H1 (cell line): ENCODE data around the gene ENPP6. TPM values are rescaled to one million over a fixed set of nuclear protein-coding genes. Genes with fewer than 3 reads are reported as not detected.

Experiments
- CTCF ChIA-PET: fragments of 300-600 bp; sonication (Branson Sonifier 250); formaldehyde crosslinking; loops from one replicate; lab custom pipeline; 2021; ENCODE audit not compliant: partially characterized antibody; lab: Charles Lee
- POLR2A ChIA-PET: fragments of 300-600 bp; sonication (Branson Sonifier 250); formaldehyde crosslinking; loops from one replicate; lab custom pipeline; 2021; ENCODE audit warnings: inconsistent platforms; ENCODE audit not compliant: partially characterized antibody; lab: Charles Lee
- DNase-seq, 2 experiments: peaks; one replicate each; pipeline versions ENCODE4 v3.0.0 to v3.0.0-alpha.2; 2010 to 2022; ENCODE audit warnings: low spot score in 2 of 2, low read depth in 1 of 2, mixed read lengths in 1 of 2
- FAIRE-seq: peaks from 2 replicates; lab custom pipeline; 2011; peaks lifted over from hg19 to GRCh38; lab: Jason Lieb, UNC
- H2AFZ ChIP-seq: 2 replicates; pipeline ENCODE4 v1.8.1; 2012; ENCODE audit warnings: low read length, inconsistent platforms
- H2AK5ac ChIP-seq: 2 replicates; pipeline ENCODE4 v1.6.1; 2013; ENCODE audit warnings: low read depth, low read length
- H2BK120ac ChIP-seq: replicated peaks from 2 replicates; pipeline ENCODE3; 2013; ENCODE audit warnings: low read depth, low read length, inconsistent platforms
- H2BK12ac ChIP-seq: 2 replicates; pipeline ENCODE4 v1.6.1; 2013; ENCODE audit warnings: low read depth, low read length
- H2BK15ac ChIP-seq: 2 replicates; pipeline ENCODE4 v1.6.1; 2013; ENCODE audit warnings: low read length
- H2BK20ac ChIP-seq: 2 replicates; pipeline ENCODE4 v1.6.1; 2013; ENCODE audit warnings: low read length
- H2BK5ac ChIP-seq: 2 replicates; pipeline ENCODE4 v1.6.1; 2013; ENCODE audit warnings: low read depth, low read length
- H3K14ac ChIP-seq: 2 replicates; pipeline ENCODE4 v1.6.1; 2013; ENCODE audit warnings: inconsistent platforms; ENCODE audit not compliant: insufficient read length
- H3K18ac ChIP-seq: 2 replicates; pipeline ENCODE4 v1.6.1; 2013; ENCODE audit warnings: low read length; ENCODE audit errors: extremely low read depth
- H3K23ac ChIP-seq: 2 replicates; pipeline ENCODE4 v1.6.1; 2013; ENCODE audit warnings: inconsistent platforms; ENCODE audit not compliant: insufficient read length
- H3K23me2 ChIP-seq: 2 replicates; pipeline ENCODE4 v1.6.1; 2013; ENCODE audit warnings: low read depth, low read length
- H3K27ac ChIP-seq: 2 replicates; pipeline ENCODE4 v1.6.1; 2011; ENCODE audit warnings: low read depth, low read length, inconsistent platforms
- H3K27me3 ChIP-seq, 4 experiments: replicated peaks in 1 of 4; 1 replicate in 1 of 4; 2 replicates in 3 of 4; pipeline versions ENCODE4 v1.6.1 to v1.8.1; 2011 to 2013; ENCODE audit warnings: low read length in 3 of 4, mild to moderate bottlenecking in 3 of 4, inconsistent platforms in 2 of 4, mixed read lengths in 2 of 4, moderate library complexity in 1 of 4; ENCODE audit not compliant: control insufficient read depth in 3 of 4, insufficient read depth in 3 of 4; ENCODE audit errors: extremely low read depth in 1 of 4
- H3K36me3 ChIP-seq, 4 experiments: 2 replicates each; pipeline versions ENCODE4 v1.6.1 to v1.8.1; 2011 to 2013; ENCODE audit warnings: mild to moderate bottlenecking in 4 of 4, low read length in 3 of 4, moderate library complexity in 2 of 4, control low read depth in 1 of 4, inconsistent platforms in 1 of 4; ENCODE audit not compliant: insufficient read depth in 4 of 4, control insufficient read depth in 2 of 4
- H3K4ac ChIP-seq: replicated peaks from 2 replicates; pipeline ENCODE3; 2013; ENCODE audit warnings: low read length, low read depth, mixed read lengths, inconsistent platforms; ENCODE audit not compliant: insufficient read length
- H3K4me1 ChIP-seq, 4 experiments: replicated peaks in 1 of 4; 1 replicate in 1 of 4; 2 replicates in 3 of 4; pipeline versions ENCODE4 v1.6.1 to v1.8.1; 2011 to 2013; ENCODE audit warnings: low read length in 3 of 4, inconsistent platforms in 2 of 4, mixed read lengths in 1 of 4; ENCODE audit not compliant: insufficient read depth in 4 of 4, control insufficient read depth in 3 of 4
- H3K4me2 ChIP-seq, 2 experiments: 2 replicates each; pipeline versions ENCODE4 v1.6.1 to v1.8.1; 2011 to 2013; ENCODE audit warnings: low read depth in 2 of 2, low read length in 2 of 2, control low read depth in 1 of 2, inconsistent platforms in 1 of 2, mild to moderate bottlenecking in 1 of 2; ENCODE audit not compliant: insufficient read depth in 1 of 2
- H3K4me3 ChIP-seq, 4 experiments: fragments of 200-600, 300-600 bp in 1 of 4; sonication (generic), shearing (Covaris generic), sonication (Bioruptor Twin) in 1 of 4; 2 replicates each; pipeline versions ENCODE4 v1.5.1 to v1.8.1; 2011 to 2016; ENCODE audit warnings: low read length in 4 of 4, low read depth in 3 of 4, control low read depth in 2 of 4, inconsistent platforms in 2 of 4, mild to moderate bottlenecking in 2 of 4, mixed read lengths in 1 of 4, moderate library complexity in 1 of 4; ENCODE audit not compliant: insufficient read depth in 2 of 4; ENCODE audit errors: extremely low read depth in 1 of 4
- H3K56ac ChIP-seq: replicated peaks from 2 replicates; pipeline ENCODE3; 2013; ENCODE audit warnings: low read depth, mild to moderate bottlenecking, mixed read lengths, low read length, inconsistent platforms; ENCODE audit not compliant: insufficient read length
- H3K79me1 ChIP-seq: 2 replicates; pipeline ENCODE4 v1.6.1; 2013; ENCODE audit warnings: low read depth, low read length, control low read depth
- H3K79me2 ChIP-seq, 2 experiments: 2 replicates each; pipeline versions ENCODE4 v1.6.1 to v1.8.1; 2012 to 2013; ENCODE audit warnings: low read length in 2 of 2, mild to moderate bottlenecking in 2 of 2, inconsistent platforms in 1 of 2; ENCODE audit not compliant: insufficient read depth in 2 of 2, control insufficient read depth in 1 of 2
- H3K9ac ChIP-seq, 4 experiments: replicated peaks in 1 of 4; 1 replicate in 1 of 4; 2 replicates in 3 of 4; pipeline versions ENCODE4 v1.6.1 to v1.8.1; 2011 to 2013; ENCODE audit warnings: low read depth in 3 of 4, low read length in 3 of 4, control low read depth in 2 of 4, mild to moderate bottlenecking in 2 of 4, moderate library complexity in 2 of 4, inconsistent platforms in 1 of 4; ENCODE audit errors: extremely low read depth in 1 of 4
- H3K9me3 ChIP-seq, 2 experiments: 2 replicates each; pipeline versions ENCODE4 v1.6.1 to v1.8.1; 2012 to 2013; ENCODE audit warnings: mild to moderate bottlenecking in 2 of 2, moderate library complexity in 2 of 2, control low read depth in 1 of 2, inconsistent platforms in 1 of 2, low read depth in 1 of 2, low read length in 1 of 2, mixed read lengths in 1 of 2; ENCODE audit not compliant: insufficient read depth in 2 of 2
- H4K20me1 ChIP-seq, 2 experiments: replicated peaks in 1 of 2; 2 replicates each; pipeline versions ENCODE3 to v1.8.1; 2011 to 2013; ENCODE audit warnings: inconsistent platforms in 2 of 2, low read length in 2 of 2, mild to moderate bottlenecking in 1 of 2; ENCODE audit not compliant: insufficient read depth in 2 of 2, control insufficient read depth in 1 of 2
- H4K5ac ChIP-seq: 2 replicates; pipeline ENCODE4 v1.6.1; 2013; ENCODE audit warnings: low read length, low read depth, mixed read lengths, inconsistent platforms; ENCODE audit not compliant: insufficient read length
- H4K8ac ChIP-seq: 2 replicates; pipeline ENCODE4 v1.8.0; 2013; ENCODE audit warnings: mild to moderate bottlenecking, moderate library complexity, low read length, inconsistent platforms; ENCODE audit not compliant: insufficient read depth; ENCODE audit errors: extremely low read depth
- H4K91ac ChIP-seq: replicated peaks from 2 replicates; pipeline ENCODE3; 2013; ENCODE audit warnings: low read length, mixed read lengths, inconsistent platforms; ENCODE audit not compliant: insufficient read length
- CREB1 ChIP-seq: IDR thresholded peaks from 2 replicates; pipeline ENCODE4 v1.6.1; 2012; ENCODE audit warnings: inconsistent platforms
- POU5F1 ChIP-seq: IDR thresholded peaks from 2 replicates; pipeline ENCODE4 v1.6.1; 2011; ENCODE audit warnings: low read depth, mild to moderate bottlenecking, low read length, moderate library complexity
- YY1 ChIP-seq: IDR thresholded peaks from 2 replicates; pipeline ENCODE4 v1.6.1; 2011; ENCODE audit warnings: low read depth, mild to moderate bottlenecking, low read length
- ZNF274 ChIP-seq: IDR thresholded peaks from 2 replicates; pipeline ENCODE4 v1.7.0; 2012; ENCODE audit warnings: low read length, borderline replicate concordance; ENCODE audit errors: extremely low read depth
- WGBS, 2 experiments: shearing (Covaris generic) in 1 of 2; methylation state at CpG; one replicate each; pipeline versions ENCODE4 v1.1.6 to v1.1.7; 2013 to 2015; ENCODE audit warnings: low lambda C conversion rate in 2 of 2, mixed read lengths in 2 of 2, inconsistent platforms in 1 of 2, low coverage in 1 of 2, missing lambda C conversion rate in 1 of 2; ENCODE audit not compliant: insufficient replicate concordance in 2 of 2, insufficient coverage in 1 of 2, insufficient read length in 1 of 2; ENCODE audit errors: extremely low coverage in 1 of 2, missing lambda C conversion rate in 1 of 2; 5-methylcytosine and 5-hydroxymethylcytosine counted together
- polyA plus RNA-seq, 7 experiments: library from polyadenylated mRNA; depleted of rRNA in 3 of 7; stranded (reverse) in 5 of 7; unstranded in 2 of 7; fragments of >200 nt in 5 of 7; fragments of 200-250 nt in 2 of 7; gene quantifications; 1 replicate in 5 of 7; 2 replicates in 1 of 7; 4 replicates in 1 of 7; pipeline versions ENCODE4 v1.2.1 to v1.2.3, GENCODE V29; 2011 to 2013; ENCODE audit warnings: missing spikeins in 2 of 7, mixed read lengths in 2 of 7
- total RNA-seq: library from RNA; stranded (reverse); fragmentation: NEBNext Ultra II Directional; extraction: Animal tissue kit (Norgen Biotek cat#: 25700); gene quantifications from 2 replicates; pipeline ENCODE4 v1.2.1, GENCODE V29; 2021
- TF ChIP-seq, protein P1 (sequence below), 3 experiments: IDR thresholded peaks; 1 replicate in 2 of 3; 2 replicates in 1 of 3; pipeline versions ENCODE4 v1.5.1 to v1.6.1; 2011; ENCODE audit warnings: low read length in 3 of 3, mild to moderate bottlenecking in 3 of 3, inconsistent platforms in 2 of 3, low read depth in 1 of 3, moderate library complexity in 1 of 3; ENCODE audit not compliant: insufficient read depth in 1 of 3; ENCODE audit errors: control extremely low read depth in 1 of 3
- TF ChIP-seq, protein P2 (sequence below): IDR thresholded peaks from 2 replicates; pipeline ENCODE4 v1.6.1; 2011; ENCODE audit warnings: low read length, improper control_type of control experiment

Gene ENPP6
- total and polyA plus RNA-seq, 2 of the 8 experiments (the other 6 are each of a cell fraction or from before 2014, with no cell fraction given): 0.11 to 0.20 TPM

DNA sequence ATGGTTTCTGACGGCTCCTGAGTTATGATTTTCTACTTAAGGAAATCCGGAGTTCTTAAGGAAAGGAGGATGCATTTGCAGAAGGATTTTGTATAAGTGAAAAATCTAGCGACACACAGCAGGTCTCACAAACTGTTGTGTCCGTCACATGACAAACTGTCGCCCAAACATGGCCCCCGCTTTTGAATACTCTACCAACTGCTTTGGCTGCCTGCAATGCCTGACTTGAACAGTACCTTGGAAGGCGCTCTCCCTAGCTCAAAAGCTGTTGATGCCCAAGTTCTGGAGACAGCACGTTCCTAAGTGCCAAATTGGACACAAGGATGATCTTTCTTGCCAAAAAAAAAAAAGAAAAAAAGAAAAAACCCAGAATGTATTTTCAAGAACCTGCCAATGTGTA lies 103.2 kb downstream of the ENPP6 start:
- H2BK120ac ChIP-seq: no peak overlapping the region
- no peak overlapping the region for H2AK5ac ChIP-seq
- H2BK5ac ChIP-seq: no peak overlapping the region
- H3K4me2 ChIP-seq: no peak overlapping the region
- ChIA-PET CTCF (interaction anchor here (0.8 to 9.2 kb wide), 3 partner anchors 15 to 274 kb away, joined by 4 to 87 read pairs (median 4); no protein-coding TSS in a partner anchor), POLR2A (no interaction called here)
- no peak overlapping the region for H4K8ac ChIP-seq
- no peak overlapping the region for H3K23ac ChIP-seq
- no peak overlapping the region for H2BK12ac ChIP-seq
- H3K9ac ChIP-seq: no peak overlapping the region
- H3K27ac ChIP-seq: no peak overlapping the region
- no peaks in the 10 kb centered on the region for H3K79me1 ChIP-seq
- H3K23me2 ChIP-seq: no peaks in the 10 kb centered on the region
- DNase-seq (no peak), FAIRE-seq (no peak)
- peak overlapping the region; percentile 25 for H2AFZ ChIP-seq
- no peak overlapping the region for H4K5ac ChIP-seq
- no peak for TF ChIP-seq CREB1
- no peak for TF ChIP-seq POU5F1
- TF ChIP-seq, protein P1, sequence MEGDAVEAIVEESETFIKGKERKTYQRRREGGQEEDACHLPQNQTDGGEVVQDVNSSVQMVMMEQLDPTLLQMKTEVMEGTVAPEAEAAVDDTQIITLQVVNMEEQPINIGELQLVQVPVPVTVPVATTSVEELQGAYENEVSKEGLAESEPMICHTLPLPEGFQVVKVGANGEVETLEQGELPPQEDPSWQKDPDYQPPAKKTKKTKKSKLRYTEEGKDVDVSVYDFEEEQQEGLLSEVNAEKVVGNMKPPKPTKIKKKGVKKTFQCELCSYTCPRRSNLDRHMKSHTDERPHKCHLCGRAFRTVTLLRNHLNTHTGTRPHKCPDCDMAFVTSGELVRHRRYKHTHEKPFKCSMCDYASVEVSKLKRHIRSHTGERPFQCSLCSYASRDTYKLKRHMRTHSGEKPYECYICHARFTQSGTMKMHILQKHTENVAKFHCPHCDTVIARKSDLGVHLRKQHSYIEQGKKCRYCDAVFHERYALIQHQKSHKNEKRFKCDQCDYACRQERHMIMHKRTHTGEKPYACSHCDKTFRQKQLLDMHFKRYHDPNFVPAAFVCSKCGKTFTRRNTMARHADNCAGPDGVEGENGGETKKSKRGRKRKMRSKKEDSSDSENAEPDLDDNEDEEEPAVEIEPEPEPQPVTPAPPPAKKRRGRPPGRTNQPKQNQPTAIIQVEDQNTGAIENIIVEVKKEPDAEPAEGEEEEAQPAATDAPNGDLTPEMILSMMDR (IDR thresholded peaks at IDR 0.05; ENCODE audit: control extremely low read depth in 1 of 3, insufficient read depth in 1 of 3, low read depth in 1 of 3, low read length in 3 of 3): peak in 1 of 3 experiments; percentile 31; a peak in 1 of 4 replicates
- TF ChIP-seq, protein P2, sequence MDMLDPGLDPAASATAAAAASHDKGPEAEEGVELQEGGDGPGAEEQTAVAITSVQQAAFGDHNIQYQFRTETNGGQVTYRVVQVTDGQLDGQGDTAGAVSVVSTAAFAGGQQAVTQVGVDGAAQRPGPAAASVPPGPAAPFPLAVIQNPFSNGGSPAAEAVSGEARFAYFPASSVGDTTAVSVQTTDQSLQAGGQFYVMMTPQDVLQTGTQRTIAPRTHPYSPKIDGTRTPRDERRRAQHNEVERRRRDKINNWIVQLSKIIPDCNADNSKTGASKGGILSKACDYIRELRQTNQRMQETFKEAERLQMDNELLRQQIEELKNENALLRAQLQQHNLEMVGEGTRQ: peak; percentile 51
- TF ChIP-seq YY1: 0 out of 2 replicates have a peak, but pooled peaks have one; percentile 49
- TF ChIP-seq ZNF274: no peak
- 85% methylated on average over 8 of the region's 8 CpGs; no CpG with 5 or more reads in 1 of the 2 experiments for WGBS, 2 experiments
- H3K56ac ChIP-seq: no peak overlapping the region
- H3K27me3 ChIP-seq: no peaks in the 10 kb centered on the region
- H3K4ac ChIP-seq: no peak overlapping the region
- H3K18ac ChIP-seq: no peak overlapping the region
- no peaks in the 10 kb centered on the region for H3K36me3 ChIP-seq
- H2BK20ac ChIP-seq: no peak overlapping the region
- no peaks in the 10 kb centered on the region for H3K9me3 ChIP-seq
- no peak overlapping the region for H3K4me3 ChIP-seq
- no peaks in the 10 kb centered on the region for H3K79me2 ChIP-seq
- H4K20me1 ChIP-seq: no peaks in the 10 kb centered on the region
- H4K91ac ChIP-seq: no peak overlapping the region
- H3K4me1 ChIP-seq: no peaks in the 10 kb centered on the region
- no peak overlapping the region for H3K14ac ChIP-seq
- no peak overlapping the region for H2BK15ac ChIP-seq
